ENCODE results near the gene EHF. TPM values are rescaled to one million over a fixed set of nuclear protein-coding genes. Genes with fewer than 3 reads are reported as not detected.
A peak's percentile ranks its signal among the peaks of the same experiment; 100 is the strongest.

The EHF gene
- total and polyA plus RNA-seq, 9 of the 15 experiments (the other 6 are each of a cell fraction or from before 2014, with no cell fraction given) = 0.04 to 0.54 (median 0.37) TPM

GRCh38 chr11:34600339-34601084 is 20.4 kb upstream of the EHF start (continued):
- no peak for TF ChIP-seq ID3 (CRISPR knock-in tag; IDR thresholded peaks at IDR 0.05)
- peak; percentile 61; the same call in 1 of the 2 replicates for TF ChIP-seq ID3 (tag; IDR thresholded peaks at IDR 0.05)
- TF ChIP-seq RBFOX2 (IDR thresholded peaks at IDR 0.05; ENCODE audit: low read depth, low read length) = peak; percentile 58
- TF ChIP-seq FOXK1 (CRISPR knock-in tag; IDR thresholded peaks at IDR 0.05; ENCODE audit: borderline replicate concordance) = no peak
- no peak for TF ChIP-seq ZNF551 (CRISPR knock-in tag; IDR thresholded peaks at IDR 0.05)
- 0 out of 2 replicates have a peak, but pooled peaks have one; percentile 53 for TF ChIP-seq ATF7 (IDR thresholded peaks at IDR 0.05)
- no peak for TF ChIP-seq GTF3C2 (IDR thresholded peaks at IDR 0.05; ENCODE audit: borderline replicate concordance, extremely low read depth, insufficient read length)
- TF ChIP-seq CREB5 (CRISPR knock-in tag; IDR thresholded peaks at IDR 0.05) = no peak
- TF ChIP-seq, protein P1, sequence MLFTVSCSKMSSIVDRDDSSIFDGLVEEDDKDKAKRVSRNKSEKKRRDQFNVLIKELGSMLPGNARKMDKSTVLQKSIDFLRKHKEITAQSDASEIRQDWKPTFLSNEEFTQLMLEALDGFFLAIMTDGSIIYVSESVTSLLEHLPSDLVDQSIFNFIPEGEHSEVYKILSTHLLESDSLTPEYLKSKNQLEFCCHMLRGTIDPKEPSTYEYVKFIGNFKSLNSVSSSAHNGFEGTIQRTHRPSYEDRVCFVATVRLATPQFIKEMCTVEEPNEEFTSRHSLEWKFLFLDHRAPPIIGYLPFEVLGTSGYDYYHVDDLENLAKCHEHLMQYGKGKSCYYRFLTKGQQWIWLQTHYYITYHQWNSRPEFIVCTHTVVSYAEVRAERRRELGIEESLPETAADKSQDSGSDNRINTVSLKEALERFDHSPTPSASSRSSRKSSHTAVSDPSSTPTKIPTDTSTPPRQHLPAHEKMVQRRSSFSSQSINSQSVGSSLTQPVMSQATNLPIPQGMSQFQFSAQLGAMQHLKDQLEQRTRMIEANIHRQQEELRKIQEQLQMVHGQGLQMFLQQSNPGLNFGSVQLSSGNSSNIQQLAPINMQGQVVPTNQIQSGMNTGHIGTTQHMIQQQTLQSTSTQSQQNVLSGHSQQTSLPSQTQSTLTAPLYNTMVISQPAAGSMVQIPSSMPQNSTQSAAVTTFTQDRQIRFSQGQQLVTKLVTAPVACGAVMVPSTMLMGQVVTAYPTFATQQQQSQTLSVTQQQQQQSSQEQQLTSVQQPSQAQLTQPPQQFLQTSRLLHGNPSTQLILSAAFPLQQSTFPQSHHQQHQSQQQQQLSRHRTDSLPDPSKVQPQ (CRISPR knock-in tag; IDR thresholded peaks at IDR 0.05; ENCODE audit: borderline replicate concordance) = no peak
- TF ChIP-seq FOXJ2 (tag; IDR thresholded peaks at IDR 0.05) = no peak
- TF ChIP-seq ZNF75A (CRISPR knock-in tag; IDR thresholded peaks at IDR 0.05) = no peak
- no peak for TF ChIP-seq RBM39 (optimal IDR thresholded peaks at IDR 0.05; ENCODE audit: low read depth, low read length)
- no peak; the same call in 1 of the 2 replicates for TF ChIP-seq KLF1 (tag; IDR thresholded peaks at IDR 0.05)
- no peak for TF ChIP-seq E2F1 (CRISPR knock-in tag; IDR thresholded peaks at IDR 0.05)
- TF ChIP-seq, protein P2, sequence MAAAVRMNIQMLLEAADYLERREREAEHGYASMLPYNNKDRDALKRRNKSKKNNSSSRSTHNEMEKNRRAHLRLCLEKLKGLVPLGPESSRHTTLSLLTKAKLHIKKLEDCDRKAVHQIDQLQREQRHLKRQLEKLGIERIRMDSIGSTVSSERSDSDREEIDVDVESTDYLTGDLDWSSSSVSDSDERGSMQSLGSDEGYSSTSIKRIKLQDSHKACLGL (CRISPR knock-in tag; IDR thresholded peaks at IDR 0.05; ENCODE audit: borderline replicate concordance, poor library complexity, severe bottlenecking) = no peak
- no peak for TF ChIP-seq U2AF1 (optimal IDR thresholded peaks at IDR 0.05; ENCODE audit: low read depth, low read length)
- TF ChIP-seq ZNF347 (CRISPR knock-in tag; IDR thresholded peaks at IDR 0.05; ENCODE audit: low read depth) = no peak

All from K562 (cell line).